ENCODE data around the gene NAALADL2.

The NAALADL2 gene

GRCh38 chr3:174858353-174858752, 781 bp upstream of the NAALADL2 start:
- peak; percentile 6 for DNase-seq (ENCODE audit: low read depth)
- H3K4me1 ChIP-seq (ENCODE audit: control insufficient read depth, insufficient read depth, low read length), result no peaks in the 10 kb centered on the region
- no peaks in the 10 kb centered on the region for H3K9me3 ChIP-seq (ENCODE audit: control insufficient read depth, low read length)
- no peak overlapping the region for H3K9ac ChIP-seq (ENCODE audit: low read length)
- H3K36me3 ChIP-seq (ENCODE audit: control insufficient read depth, insufficient read depth, low read length, severe bottlenecking), result no peaks in the 10 kb centered on the region
- H3K27me3 ChIP-seq (replicated peaks; ENCODE audit: control insufficient read depth, insufficient read depth, low read length), result no peaks in the 10 kb centered on the region
- no peak overlapping the region for H3K4me3 ChIP-seq (ENCODE audit: low read length)

GRCh38 chr3:174859756-174860155, 622 bp downstream of the NAALADL2 start:
- no peak overlapping the region for H3K9ac ChIP-seq (ENCODE audit: low read length)
- no peak overlapping the region for H3K4me3 ChIP-seq (ENCODE audit: low read length)
- no peaks in the 10 kb centered on the region for H3K27me3 ChIP-seq (replicated peaks; ENCODE audit: control insufficient read depth, insufficient read depth, low read length)
- no peaks in the 10 kb centered on the region for H3K36me3 ChIP-seq (ENCODE audit: control insufficient read depth, insufficient read depth, low read length, severe bottlenecking)
- H3K9me3 ChIP-seq (ENCODE audit: control insufficient read depth, low read length), result no peaks in the 10 kb centered on the region
- no peak for DNase-seq (ENCODE audit: low read depth)
- H3K4me1 ChIP-seq (ENCODE audit: control insufficient read depth, insufficient read depth, low read length), result no peaks in the 10 kb centered on the region

GRCh38 chr3:174862101-174862500, 3.0 kb downstream of the NAALADL2 start:
- Histone ChIP-seq H3K9ac (ENCODE audit: low read length) (no peak overlapping the region), H3K4me3 (ENCODE audit: low read length) (no peak overlapping the region), H3K27me3 (replicated peaks; ENCODE audit: control insufficient read depth, insufficient read depth, low read length) (no peaks in the 10 kb centered on the region), H3K4me1 (ENCODE audit: control insufficient read depth, insufficient read depth, low read length) (no peaks in the 10 kb centered on the region), H3K36me3 (ENCODE audit: control insufficient read depth, insufficient read depth, low read length, severe bottlenecking) (no peaks in the 10 kb centered on the region), H3K9me3 (ENCODE audit: control insufficient read depth, low read length) (no peaks in the 10 kb centered on the region)
- DNase-seq (ENCODE audit: low read depth), result no peak

- no peak for DNase-seq (ENCODE audit: low read depth)
- Histone ChIP-seq H3K4me3 (ENCODE audit: low read length) (no peak overlapping the region), H3K9ac (ENCODE audit: low read length) (no peak overlapping the region), H3K36me3 (ENCODE audit: control insufficient read depth, insufficient read depth, low read length, severe bottlenecking) (no peaks in the 10 kb centered on the region), H3K4me1 (ENCODE audit: control insufficient read depth, insufficient read depth, low read length) (no peaks in the 10 kb centered on the region), H3K9me3 (ENCODE audit: control insufficient read depth, low read length) (no peaks in the 10 kb centered on the region), H3K27me3 (replicated peaks; ENCODE audit: control insufficient read depth, insufficient read depth, low read length) (no peaks in the 10 kb centered on the region)
These were observed 3.5 kb downstream of the NAALADL2 start for GRCh38 chr3:174862666-174863065.

- no peak overlapping the region for H3K4me3 ChIP-seq (ENCODE audit: low read length)
- no peaks in the 10 kb centered on the region for H3K9me3 ChIP-seq (ENCODE audit: control insufficient read depth, low read length)
- H3K9ac ChIP-seq (ENCODE audit: low read length), result no peak overlapping the region
- no peaks in the 10 kb centered on the region for H3K36me3 ChIP-seq (ENCODE audit: control insufficient read depth, insufficient read depth, low read length, severe bottlenecking)
- H3K27me3 ChIP-seq (replicated peaks; ENCODE audit: control insufficient read depth, insufficient read depth, low read length), result no peaks in the 10 kb centered on the region
- H3K4me1 ChIP-seq (ENCODE audit: control insufficient read depth, insufficient read depth, low read length), result no peaks in the 10 kb centered on the region
- DNase-seq (ENCODE audit: low read depth), result peak; percentile 7
These were observed 4.4 kb downstream of the NAALADL2 start for GRCh38 chr3:174863488-174863887.

GRCh38 chr3:174869448-174869847, 10.3 kb downstream of the NAALADL2 start:
- Histone ChIP-seq H3K4me3 (ENCODE audit: low read length) (peak overlapping the region; percentile 8), H3K36me3 (ENCODE audit: control insufficient read depth, insufficient read depth, low read length, severe bottlenecking) (no peaks in the 10 kb centered on the region), H3K27me3 (replicated peaks; ENCODE audit: control insufficient read depth, insufficient read depth, low read length) (no peaks in the 10 kb centered on the region), H3K9ac (ENCODE audit: low read length) (no peak overlapping the region), H3K4me1 (ENCODE audit: control insufficient read depth, insufficient read depth, low read length) (no peaks in the 10 kb centered on the region), H3K9me3 (ENCODE audit: control insufficient read depth, low read length) (no peaks in the 10 kb centered on the region)
- no peak for DNase-seq (ENCODE audit: low read depth)

GRCh38 chr3:174873832-174874657, 14.9 kb downstream of the NAALADL2 start:
- H3K4me3 ChIP-seq (ENCODE audit: low read length), result no peak overlapping the region
- no peak for DNase-seq (ENCODE audit: low read depth)
- H3K27me3 ChIP-seq (replicated peaks; ENCODE audit: control insufficient read depth, insufficient read depth, low read length), result no peaks in the 10 kb centered on the region
- no peaks in the 10 kb centered on the region for H3K9me3 ChIP-seq (ENCODE audit: control insufficient read depth, low read length)
- no peaks in the 10 kb centered on the region for H3K36me3 ChIP-seq (ENCODE audit: control insufficient read depth, insufficient read depth, low read length, severe bottlenecking)
- H3K9ac ChIP-seq (ENCODE audit: low read length), result no peak overlapping the region
- no peaks in the 10 kb centered on the region for H3K4me1 ChIP-seq (ENCODE audit: control insufficient read depth, insufficient read depth, low read length)

- Histone ChIP-seq H3K9ac (ENCODE audit: low read length) (no peak overlapping the region), H3K36me3 (ENCODE audit: control insufficient read depth, insufficient read depth, low read length, severe bottlenecking) (no peaks in the 10 kb centered on the region)
These were observed 23.7 kb downstream of the NAALADL2 start for GRCh38 chr3:174882789-174883188.

GRCh38 chr3:174883881-174884675, 24.9 kb downstream of the NAALADL2 start:
- H3K9me3 ChIP-seq (ENCODE audit: control insufficient read depth, low read length), result no peaks in the 10 kb centered on the region
- H3K4me3 ChIP-seq (ENCODE audit: low read length), result no peak overlapping the region
- DNase-seq (ENCODE audit: low read depth), result no peak
- H3K4me1 ChIP-seq (ENCODE audit: control insufficient read depth, insufficient read depth, low read length), result no peaks in the 10 kb centered on the region
- no peaks in the 10 kb centered on the region for H3K36me3 ChIP-seq (ENCODE audit: control insufficient read depth, insufficient read depth, low read length, severe bottlenecking)
- no peak overlapping the region for H3K9ac ChIP-seq (ENCODE audit: low read length)
- no peaks in the 10 kb centered on the region for H3K27me3 ChIP-seq (replicated peaks; ENCODE audit: control insufficient read depth, insufficient read depth, low read length)

More at GRCh38 chr3:174882789-174883188, 23.7 kb downstream of the NAALADL2 start:
- H3K4me3 ChIP-seq (ENCODE audit: low read length), result no peak overlapping the region
- DNase-seq (ENCODE audit: low read depth), result no peak
- no peaks in the 10 kb centered on the region for H3K27me3 ChIP-seq (replicated peaks; ENCODE audit: control insufficient read depth, insufficient read depth, low read length)
- H3K9me3 ChIP-seq (ENCODE audit: control insufficient read depth, low read length), result no peaks in the 10 kb centered on the region
- H3K4me1 ChIP-seq (ENCODE audit: control insufficient read depth, insufficient read depth, low read length), result no peaks in the 10 kb centered on the region

GRCh38 chr3:174884776-174885568, 25.8 kb downstream of the NAALADL2 start:
- no peak for DNase-seq (ENCODE audit: low read depth)
- Histone ChIP-seq H3K4me3 (ENCODE audit: low read length) (no peak overlapping the region), H3K4me1 (ENCODE audit: control insufficient read depth, insufficient read depth, low read length) (no peaks in the 10 kb centered on the region), H3K27me3 (replicated peaks; ENCODE audit: control insufficient read depth, insufficient read depth, low read length) (no peaks in the 10 kb centered on the region), H3K36me3 (ENCODE audit: control insufficient read depth, insufficient read depth, low read length, severe bottlenecking) (no peaks in the 10 kb centered on the region), H3K9ac (ENCODE audit: low read length) (no peak overlapping the region), H3K9me3 (ENCODE audit: control insufficient read depth, low read length) (no peaks in the 10 kb centered on the region)

Measured in adipocyte (in vitro differentiated cells).